ENCODE results near the gene SMIM1. TPM values are rescaled to one million over a fixed set of nuclear protein-coding genes. Genes with fewer than 3 reads are reported as not detected.

Gene SMIM1
- total and polyA plus RNA-seq, 2 donors (not counting 3 experiments of a cell fraction or from before 2014, with no cell fraction given): 1.4 to 2.9 TPM

- intact Hi-C loops (cut with micrococcal nuclease): no loop called here
- CTCF ChIA-PET: interaction anchor here (1.0 kb wide), 1 partner anchor 29 kb away, joined by 4 read pairs; no protein-coding TSS in a partner anchor
- dilution Hi-C loops (cut with MboI; ENCODE audit: extremely low pct_ligation_motif_present, low sequenced_read_pairs): no loop called here
- Histone ChIP-seq H3K27me3 (ENCODE audit: control insufficient read depth in 2 of 2, insufficient read depth in 2 of 2, low read length in 2 of 2) (peaks cover 0 to 8% of the 10 kb centered on the region in 2 experiments), H3K27ac (ENCODE audit: insufficient read depth, low read depth, low read length) (no peak overlapping the region), H4K20me1 (replicated peaks; ENCODE audit: control insufficient read depth, extremely low read depth, insufficient read depth, low read length) (no peaks in the 10 kb centered on the region), H3K79me2 (ENCODE audit: control insufficient read depth, insufficient read depth, low read length) (no peaks in the 10 kb centered on the region), H3K9ac (replicated peaks; ENCODE audit: extremely low read depth, insufficient read depth, low read length) (no peak overlapping the region), H3K4me2 (ENCODE audit: insufficient read depth, low read length) (no peak overlapping the region), H3K4me1 (ENCODE audit: control insufficient read depth, extremely low read depth, insufficient read depth, low read length) (no peaks in the 10 kb centered on the region), H3K9me1 (replicated peaks; ENCODE audit: control insufficient read depth, extremely low read depth, insufficient read depth, low read length) (no peaks in the 10 kb centered on the region), H3K36me3 (ENCODE audit: control insufficient read depth in 2 of 2, extremely low read depth in 1 of 2, insufficient read depth in 2 of 2, low read length in 2 of 2) (no peaks in the 10 kb centered on the region), H3K4me3 (replicated peaks in 1 of 3; ENCODE audit: insufficient read depth in 1 of 3, low read depth in 1 of 3, low read length in 3 of 3) (no peak overlapping the region), H2AFZ (ENCODE audit: low read depth, low read length) (no peak overlapping the region), H3K9me3 (replicated peaks; ENCODE audit: control insufficient read depth, insufficient read depth, low read length) (no peaks in the 10 kb centered on the region)
- DNase-seq (ENCODE audit: low read depth, low spot score): no peak
- FAIRE-seq: no peak
- POLR2A ChIA-PET: interaction anchor here (0.7 kb wide), 1 partner anchor 308 kb away, joined by 5 read pairs; no protein-coding TSS in a partner anchor
- no peak for TF ChIP-seq POLR2A (IDR thresholded peaks at IDR 0.05; ENCODE audit: low read depth, low read length)
- TF ChIP-seq GATA2 (IDR thresholded peaks at IDR 0.05; ENCODE audit: insufficient read depth, insufficient read length, low read depth, low read length): no peak
- no peak for TF ChIP-seq MYC (IDR thresholded peaks at IDR 0.05; ENCODE audit: low read depth, low read length)
- TF ChIP-seq JUN (IDR thresholded peaks at IDR 0.05; ENCODE audit: borderline replicate concordance, insufficient read depth, insufficient read length, low read depth): no peak
- TF ChIP-seq FOS (IDR thresholded peaks at IDR 0.05; ENCODE audit: borderline replicate concordance, insufficient read depth, low read length): no peak
- TF ChIP-seq POLR2AphosphoS5 (IDR thresholded peaks at IDR 0.05; ENCODE audit: insufficient read depth, low read depth, low read length): no peak
- no peak for TF ChIP-seq MAX (IDR thresholded peaks at IDR 0.05; ENCODE audit: insufficient read depth, insufficient read length)
- no peak for TF ChIP-seq EZH2 (IDR thresholded peaks at IDR 0.05; ENCODE audit: borderline replicate concordance, low read depth, low read length, severe bottlenecking)
- no peak for TF ChIP-seq CTCF (IDR thresholded peaks at IDR 0.05; ENCODE audit: extremely low read depth in 1 of 2, insufficient read depth in 1 of 2, low read depth in 1 of 2, low read length in 2 of 2)
- BruUV-seq (replicated peaks): no TSS peak
These were observed 18.7 kb upstream of the SMIM1 start for GRCh38 chr1:3753656-3754454.

Data from endothelial cell of umbilical vein (primary cell).